ENCODE measurements around the gene ATOSA. TPM values are rescaled to one million over a fixed set of nuclear protein-coding genes. Genes with fewer than 3 reads are reported as not detected.

ATOSA gene
- total and polyA plus RNA-seq, 2 of the 13 experiments (the other 11 are each of a cell fraction or from before 2014, with no cell fraction given), result 6.6 to 16.3 TPM

- TF ChIP-seq THAP9 (CRISPR knock-in tag; IDR thresholded peaks at IDR 0.05; ENCODE audit: borderline replicate concordance), result no peak
- TF ChIP-seq HOXD1 (CRISPR knock-in tag; IDR thresholded peaks at IDR 0.05), result no peak
- no peak for TF ChIP-seq ZNF317 (CRISPR knock-in tag; IDR thresholded peaks at IDR 0.05)
Measured at GRCh38 chr15:52726195-52726594, 47.0 kb upstream of the ATOSA start (continued).

GRCh38 chr15:52718551-52718950 lies 39.4 kb upstream of the ATOSA start:
- no peak for ATAC-seq
- Histone ChIP-seq H4K20me1 (ENCODE audit: insufficient read depth, low read length) (no peaks in the 10 kb centered on the region), H2AFZ (ENCODE audit: low read length) (no peak overlapping the region), H3K27ac (ENCODE audit: extremely low read length, insufficient read depth, low read length) (no peak overlapping the region), H3K36me3 (replicated peaks in 1 of 2; ENCODE audit: control insufficient read depth in 1 of 2, insufficient read depth in 2 of 2, low read length in 2 of 2) (no peaks in the 10 kb centered on the region), H3K79me2 (ENCODE audit: insufficient read depth, low read length) (no peaks in the 10 kb centered on the region), H3K9me3 (ENCODE audit: low read length) (no peaks in the 10 kb centered on the region), H3K9ac (ENCODE audit: insufficient read depth, low read depth, low read length) (no peak overlapping the region), H3K4me1 (ENCODE audit: insufficient read depth, low read length) (peaks cover 11% of the 10 kb centered on the region), H3K4me2 (ENCODE audit: low read depth, low read length) (no peak overlapping the region), H3K27me3 (ENCODE audit: control insufficient read depth in 1 of 2, insufficient read depth in 2 of 2, low read length in 2 of 2) (no peaks in the 10 kb centered on the region), H3K4me3 (replicated peaks in 1 of 3; ENCODE audit: insufficient read depth in 1 of 3, low read depth in 2 of 3, low read length in 3 of 3) (no peak overlapping the region)
- POLR2A ChIA-PET, result interaction anchor here (0.9 kb wide), 1 partner anchor 9 kb away, joined by 3 read pairs; no protein-coding TSS in a partner anchor
- DNase-seq (ENCODE audit: low spot score), result no peak
- no TSS peak for BruUV-seq (replicated peaks)
- in situ Hi-C loops (cut with HindIII; ENCODE audit: extremely low pct_ligation_motif_present, low pct_unique_long_range_greater_than_20kb), result no loop called here
- CTCF ChIA-PET (ENCODE audit: low intra/inter-chr PET ratio, low total read pairs), result interaction anchor here (0.5 kb wide), 1 partner anchor 597 kb away, joined by 3 read pairs; no protein-coding TSS in a partner anchor
- FAIRE-seq, result no peak
- WGBS (ENCODE audit: low lambda C conversion rate), result 9% methylated on average over 2 of the region's 2 CpGs
- intact Hi-C loops (cut with micrococcal nuclease; ENCODE audit: unreplicated experiment), result no loop called here
- no peak for TF ChIP-seq ZNF672 (CRISPR knock-in tag; IDR thresholded peaks at IDR 0.05)
- TF ChIP-seq PHF8 (CRISPR knock-in tag; IDR thresholded peaks at IDR 0.05), result no peak
- TF ChIP-seq HOXA5 (CRISPR knock-in tag; IDR thresholded peaks at IDR 0.05), result no peak
- no peak for TF ChIP-seq MAZ (IDR thresholded peaks at IDR 0.05; ENCODE audit: borderline replicate concordance, low read depth, low read length)
- TF ChIP-seq MAZ (CRISPR knock-in tag; IDR thresholded peaks at IDR 0.05; ENCODE audit: low read depth), result no peak
- no peak for TF ChIP-seq ZNF225 (CRISPR knock-in tag; IDR thresholded peaks at IDR 0.05)
- TF ChIP-seq ZNF646 (CRISPR knock-in tag; IDR thresholded peaks at IDR 0.05), result no peak
- TF ChIP-seq ZNF660 (CRISPR knock-in tag; IDR thresholded peaks at IDR 0.05; ENCODE audit: borderline replicate concordance, low read depth), result no peak
- TF ChIP-seq THAP9 (CRISPR knock-in tag; IDR thresholded peaks at IDR 0.05; ENCODE audit: borderline replicate concordance), result no peak

All from HepG2 (cell line).